GM19438 (cell line): ENCODE measurements around the gene GAL3ST2.

Source experiments
- ATAC-seq: cut with Tn5 transposase; IDR thresholded peaks from one replicate; pipeline ENCODE4 v1.9.1; 2021; ENCODE audit warnings: low read depth; ENCODE audit not compliant: unreplicated experiment

The GAL3ST2 gene

GRCh38 chr2:241764275-241765241, 12.1 kb upstream of the GAL3ST2 start:
- no peak for ATAC-seq

- ATAC-seq: no peak
Measured at GRCh38 chr2:241767464-241768250, 9.0 kb upstream of the GAL3ST2 start.

GRCh38 chr2:241768251-241768711, 8.3 kb upstream of the GAL3ST2 start:
- no peak for ATAC-seq

- no peak for ATAC-seq
Measured at GRCh38 chr2:241768850-241769249, 7.8 kb upstream of the GAL3ST2 start.

- ATAC-seq: no peak
Measured at GRCh38 chr2:241769819-241770184, 6.8 kb upstream of the GAL3ST2 start.

GRCh38 chr2:241770185-241770935, 6.3 kb upstream of the GAL3ST2 start:
- no peak for ATAC-seq

- no peak for ATAC-seq
Measured at GRCh38 chr2:241770936-241771285, 5.7 kb upstream of the GAL3ST2 start.

GRCh38 chr2:241771286-241772062, 5.1 kb upstream of the GAL3ST2 start:
- no peak for ATAC-seq

- ATAC-seq: no peak
Measured at GRCh38 chr2:241772063-241772499, 4.5 kb upstream of the GAL3ST2 start.

- ATAC-seq: no peak
Measured at GRCh38 chr2:241773511-241774418, 2.9 kb upstream of the GAL3ST2 start.

GRCh38 chr2:241774419-241775222, 2.0 kb upstream of the GAL3ST2 start:
- no peak for ATAC-seq

- ATAC-seq: no peak
Measured at GRCh38 chr2:241775223-241776177, 1.1 kb upstream of the GAL3ST2 start.

GRCh38 chr2:241777170-241777685, 606 bp downstream of the GAL3ST2 start:
- no peak for ATAC-seq

- no peak for ATAC-seq
Measured at GRCh38 chr2:241777686-241778627, 1.3 kb downstream of the GAL3ST2 start.

- ATAC-seq: no peak
Measured at GRCh38 chr2:241780939-241781569, 4.4 kb downstream of the GAL3ST2 start.
